Measurements from ENCODE around the gene NBEA.

- TF ChIP-seq CTCF (conservative IDR thresholded peaks at IDR 0.05) (no peak), ZFX (IDR thresholded peaks at IDR 0.05) (no peak)
These were observed 635 bp upstream of the NBEA start for GRCh38 chr13:34941436-34941834.
